ENCODE data around the gene ZNF543.

- TF ChIP-seq CTCF (IDR thresholded peaks at IDR 0.05; ENCODE audit: poor library complexity) (no peak), EZH2 (IDR thresholded peaks at IDR 0.05; ENCODE audit: borderline replicate concordance) (no peak), EZH2phosphoT487 (IDR thresholded peaks at IDR 0.05; ENCODE audit: low read depth, severe bottlenecking, unreplicated experiment) (no peak)
Measured at GRCh38 chr19:57317503-57317902, 2.8 kb upstream of the ZNF543 start.

Data from hepatocyte (in vitro differentiated cells).